ENCODE data around the gene IRGQ. TPM values are rescaled to one million over a fixed set of nuclear protein-coding genes. Genes with fewer than 3 reads are reported as not detected.

Gene IRGQ
- total RNA-seq, 1 experiment from 2014 or later = 23.3 TPM

GRCh38 chr19:43611788-43612187 is 15.9 kb upstream of the IRGQ start, which contains the start of gene SRRM5:
SRRM5 (plus strand) TSS chr19:43612088; CDS start chr19:43612122, 34 bp downstream.
- intact Hi-C loops (cut with micrococcal nuclease; ENCODE audit: unreplicated experiment) = no loop called here
- Histone ChIP-seq H3K79me2 (ENCODE audit: low read depth) (0 out of 2 replicates have a peak, but pooled peaks cover 5% of the 10 kb centered on the region), H3K4me2 (no peak within 1 kb of the TSS), H4K20me1 (ENCODE audit: insufficient read depth) (no peaks in the 10 kb centered on the region), H3F3A (ENCODE audit: insufficient read depth, low read depth) (peaks cover 12% of the 10 kb centered on the region; the same call in 1 of the 2 replicates), H3K4me1 (replicated peaks; ENCODE audit: insufficient read depth) (no peaks in the 10 kb centered on the region), H3K36me3 (ENCODE audit: low read depth) (peaks cover 4% of the 10 kb centered on the region; the same call in 1 of the 2 replicates), H3K9me2 (ENCODE audit: insufficient read depth) (no peaks in the 10 kb centered on the region), H3K27ac (no peak within 1 kb of the TSS), H3K27me3 (ENCODE audit: insufficient read depth, low read depth) (no peaks in the 10 kb centered on the region), H3K9me3 (ENCODE audit: insufficient read depth, low read depth) (no peaks in the 10 kb centered on the region), H2AFZ (no peak within 1 kb of the TSS), H3K4me3 (no peak within 1 kb of the TSS)
- no TSS peak for BruUV-seq (replicated peaks)
- CTCF ChIA-PET = no interaction called here
- POLR2A ChIA-PET (ENCODE audit: unreplicated experiment) = no interaction called here
- no peak for TF ChIP-seq EZH2 (IDR thresholded peaks at IDR 0.05; ENCODE audit: low read depth)
- no peak for TF ChIP-seq CTCF (conservative IDR thresholded peaks at IDR 0.05)
- DNase-seq = no peak

DNA sequence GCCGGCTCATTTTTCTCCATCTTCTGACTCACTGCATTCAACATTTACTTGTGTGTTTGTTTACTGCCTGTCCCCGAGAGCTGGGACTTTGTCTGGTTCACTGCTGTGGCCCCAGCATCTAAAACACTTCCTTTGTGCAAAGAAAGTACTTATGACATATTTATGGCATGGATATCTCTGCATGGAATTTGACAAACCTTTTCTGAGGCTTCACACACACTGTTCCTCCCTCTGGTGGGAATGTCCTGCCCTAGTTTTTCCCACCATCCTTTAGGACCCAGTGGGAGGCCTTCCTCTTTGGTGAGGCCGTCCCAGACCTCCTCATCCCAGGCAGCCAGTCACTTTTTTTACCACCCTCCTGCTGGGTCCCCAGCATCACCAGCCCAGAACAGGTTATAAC is 14.6 kb upstream of the IRGQ start:
- Histone ChIP-seq H3K27ac (no peak overlapping the region), H3K36me3 (ENCODE audit: low read depth) (peaks cover 4% of the 10 kb centered on the region; the same call in 1 of the 2 replicates), H3K79me2 (ENCODE audit: low read depth) (0 out of 2 replicates have a peak, but pooled peaks cover 4% of the 10 kb centered on the region), H3K4me2 (no peak overlapping the region), H3K27me3 (ENCODE audit: insufficient read depth, low read depth) (no peaks in the 10 kb centered on the region), H3K9me3 (ENCODE audit: insufficient read depth, low read depth) (no peaks in the 10 kb centered on the region), H4K20me1 (ENCODE audit: insufficient read depth) (no peaks in the 10 kb centered on the region), H3K4me1 (replicated peaks; ENCODE audit: insufficient read depth) (no peaks in the 10 kb centered on the region), H3K9me2 (ENCODE audit: insufficient read depth) (no peaks in the 10 kb centered on the region), H3K4me3 (no peak overlapping the region), H3F3A (ENCODE audit: insufficient read depth, low read depth) (peaks cover 18% of the 10 kb centered on the region; the same call in 1 of the 2 replicates), H2AFZ (no peak overlapping the region)
- no TSS peak for BruUV-seq (replicated peaks)
- no peak for TF ChIP-seq EZH2 (IDR thresholded peaks at IDR 0.05; ENCODE audit: low read depth)
- no peak for TF ChIP-seq CTCF (conservative IDR thresholded peaks at IDR 0.05)
- DNase-seq = no peak
- CTCF ChIA-PET = no interaction called here
- POLR2A ChIA-PET (ENCODE audit: unreplicated experiment) = no interaction called here
- intact Hi-C loops (cut with micrococcal nuclease; ENCODE audit: unreplicated experiment) = no loop called here

DNA sequence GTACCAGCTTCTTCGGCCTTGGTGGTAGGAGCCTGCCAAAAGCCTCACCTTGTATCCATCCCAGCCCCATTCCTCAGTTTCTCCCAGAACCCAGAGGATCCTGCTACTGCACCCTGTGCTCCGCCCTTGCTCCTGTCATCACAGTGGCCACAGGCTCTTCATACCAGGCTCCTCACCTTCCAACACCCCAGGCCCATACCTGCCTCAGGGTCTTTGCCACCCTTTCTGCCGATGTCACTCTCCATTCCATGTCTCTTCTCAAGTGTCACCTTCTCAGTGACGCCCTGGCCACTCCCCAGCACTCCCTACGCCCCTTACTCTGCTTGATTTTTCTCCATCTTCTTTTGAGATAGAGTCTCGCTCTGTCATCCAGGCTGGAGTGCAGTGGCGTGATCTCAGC is 13.9 kb upstream of the IRGQ start:
- no peak overlapping the region for H3K27ac ChIP-seq
- ChIA-PET CTCF (no interaction called here), POLR2A (ENCODE audit: unreplicated experiment) (no interaction called here)
- no peak overlapping the region for H3K4me3 ChIP-seq
- no TSS peak for BruUV-seq (replicated peaks)
- H3K4me1 ChIP-seq (replicated peaks; ENCODE audit: insufficient read depth) = no peaks in the 10 kb centered on the region
- no peaks in the 10 kb centered on the region for H3K9me2 ChIP-seq (ENCODE audit: insufficient read depth)
- TF ChIP-seq EZH2 (IDR thresholded peaks at IDR 0.05; ENCODE audit: low read depth) = no peak
- TF ChIP-seq CTCF (conservative IDR thresholded peaks at IDR 0.05) = no peak
- intact Hi-C loops (cut with micrococcal nuclease; ENCODE audit: unreplicated experiment) = no loop called here
- H3K27me3 ChIP-seq (ENCODE audit: insufficient read depth, low read depth) = no peaks in the 10 kb centered on the region
- H3K9me3 ChIP-seq (ENCODE audit: insufficient read depth, low read depth) = no peaks in the 10 kb centered on the region
- H2AFZ ChIP-seq = no peak overlapping the region
- no peak overlapping the region for H3K4me2 ChIP-seq
- peaks cover 18% of the 10 kb centered on the region; the same call in 1 of the 2 replicates for H3F3A ChIP-seq (ENCODE audit: insufficient read depth, low read depth)
- H3K36me3 ChIP-seq (ENCODE audit: low read depth) = peaks cover 4% of the 10 kb centered on the region; the same call in 1 of the 2 replicates
- H4K20me1 ChIP-seq (ENCODE audit: insufficient read depth) = no peaks in the 10 kb centered on the region
- 0 out of 2 replicates have a peak, but pooled peaks cover 2% of the 10 kb centered on the region for H3K79me2 ChIP-seq (ENCODE audit: low read depth)
- no peak for DNase-seq

Data from PC-9 (cell line).